H1 (cell line): ENCODE results near the gene FAM50A. TPM values are rescaled to one million over a fixed set of nuclear protein-coding genes. Genes with fewer than 3 reads are reported as not detected.

ENCODE experiments used
- ASH2L ChIP-seq: fragments of 200-600, 300-600 bp; sonication (generic); IDR thresholded peaks from one replicate; pipeline ENCODE4 v1.7.1; 2017; ENCODE audit warnings: low read length
- FOSL1 ChIP-seq: IDR thresholded peaks from 2 replicates; pipeline ENCODE4 v1.6.1; 2011; ENCODE audit warnings: mild to moderate bottlenecking, low read depth, low read length, moderate library complexity; ENCODE audit not compliant: insufficient read depth
- MAFK ChIP-seq: IDR thresholded peaks from 2 replicates; pipeline ENCODE4 v1.6.1; 2012; ENCODE audit warnings: low read depth, mild to moderate bottlenecking, improper control_type of control experiment, low read length
- POLR2AphosphoS5 ChIP-seq: IDR thresholded peaks from 2 replicates; pipeline ENCODE4 v1.6.1; 2011; ENCODE audit warnings: low read depth, low read length
- RNF2 ChIP-seq: fragments of 200-900, 300-1000 bp; sonication (generic); IDR thresholded peaks from 2 replicates; pipeline ENCODE4 v1.7.1; 2016; ENCODE audit warnings: borderline replicate concordance, low read depth, mild to moderate bottlenecking, antibody characterized with exemption, low read length; ENCODE audit not compliant: poor library complexity, severe bottlenecking; ENCODE audit errors: missing control alignments
- polyA plus RNA-seq, 7 experiments: library from polyadenylated mRNA; depleted of rRNA in 3 of 7; stranded (reverse) in 5 of 7; unstranded in 2 of 7; fragments of >200 nt in 5 of 7; fragments of 200-250 nt in 2 of 7; gene quantifications; 1 replicate in 5 of 7; 2 replicates in 1 of 7; 4 replicates in 1 of 7; pipeline versions ENCODE4 v1.2.1 to v1.2.3, GENCODE V29; 2011 to 2013; ENCODE audit warnings: missing spikeins in 2 of 7, mixed read lengths in 2 of 7
- total RNA-seq: library from RNA; stranded (reverse); fragmentation: NEBNext Ultra II Directional; extraction: Animal tissue kit (Norgen Biotek cat#: 25700); gene quantifications from 2 replicates; pipeline ENCODE4 v1.2.1, GENCODE V29; 2021

FAM50A gene
- total and polyA plus RNA-seq, 2 of the 8 experiments (the other 6 are each of a cell fraction or from before 2014, with no cell fraction given): 30.7 to 48.7 TPM

DNA sequence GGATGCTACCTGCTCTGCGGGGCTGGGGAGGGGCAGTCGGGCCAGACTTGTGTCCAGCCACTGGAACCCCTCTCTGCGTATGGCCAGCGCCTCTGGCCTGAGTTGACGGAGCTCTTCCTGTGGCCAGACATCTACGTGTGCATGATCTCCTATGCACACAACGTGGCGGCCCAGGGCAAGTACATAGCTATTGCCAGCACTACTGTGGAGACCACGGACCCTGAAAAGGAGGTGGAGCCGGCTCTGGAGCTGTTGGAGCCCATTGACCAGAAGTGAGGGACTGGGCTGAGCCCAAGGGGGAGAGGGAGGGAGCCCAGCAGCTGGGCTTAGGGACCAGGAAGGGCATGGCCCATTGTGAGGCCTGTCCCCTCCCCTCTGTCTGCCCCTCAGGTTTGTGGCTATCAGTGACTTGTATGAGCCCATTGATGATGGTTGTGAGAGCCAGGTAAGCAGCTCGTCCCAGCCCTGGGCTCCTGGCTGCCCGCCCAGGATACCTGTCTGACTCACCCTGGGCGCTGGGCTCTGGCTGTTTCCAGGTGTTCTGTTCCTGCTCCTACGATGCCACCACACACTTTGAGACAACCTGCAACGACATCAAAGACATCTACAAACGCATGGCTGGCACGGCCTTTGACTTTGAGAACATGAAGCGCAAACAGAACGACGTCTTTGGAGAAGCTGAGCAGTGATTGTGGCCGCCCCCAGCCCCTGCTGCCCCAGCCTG lies 1.8 kb upstream of the FAM50A start (continued):
- no peak for TF ChIP-seq FOSL1
- no peak for TF ChIP-seq ASH2L
- TF ChIP-seq RNF2: no peak
- no peak for TF ChIP-seq MAFK
- no peak for TF ChIP-seq POLR2AphosphoS5
- TF ChIP-seq, all 59 proteins: peak for 0
